ENCODE results near the gene ZNF608. TPM values are rescaled to one million over a fixed set of nuclear protein-coding genes. Genes with fewer than 3 reads are reported as not detected.

Gene ZNF608
- total and polyA plus RNA-seq, 9 of the 15 experiments (the other 6 are each of a cell fraction or from before 2014, with no cell fraction given), result 0.38 to 1.5 (median 1.00) TPM

- ChIA-PET POLR2A (no interaction called here), CTCF (ENCODE audit: low intra/inter-chr PET ratio) (no interaction called here)
- ATAC-seq (peak; percentile 41; the same call in 2 of the 3 replicates), FAIRE-seq (no peak), DNase-seq (ENCODE audit: extremely low read depth in 1 of 4, low spot score in 3 of 4) (peak in 1 of 4 experiments; percentile 27)
- no peak overlapping the region for H3K4me3 ChIP-seq
- BruUV-seq (replicated peaks), result no TSS peak
- TF ChIP-seq EGR1 (conservative IDR thresholded peaks at IDR 0.05) (peak; percentile 59), FOSL1 (tag; conservative IDR thresholded peaks at IDR 0.05) (peak; percentile 30; the same call in 1 of the 2 replicates), NFE2L1 (tag; IDR thresholded peaks at IDR 0.05; ENCODE audit: borderline replicate concordance, low read depth) (no peak)
- no peak overlapping the region for H3K4me2 ChIP-seq (ENCODE audit: insufficient read depth, low read length)
- no peak overlapping the region for H3K27ac ChIP-seq (ENCODE audit: extremely low read depth, low read depth, low read length)
- intact Hi-C loops (cut with micrococcal nuclease), result no loop called here
- in situ Hi-C loops (cut with MboI), result no loop called here
- H4K20me1 ChIP-seq (replicated peaks; ENCODE audit: control insufficient read depth, insufficient read depth, low read length), result no peaks in the 10 kb centered on the region
- H3K27me3 ChIP-seq (ENCODE audit: control insufficient read depth in 2 of 2, insufficient read depth in 2 of 2, low read length in 2 of 2), result peaks cover 37 to 44% of the 10 kb centered on the region in 2 experiments; a peak in 4 of 5 replicates
- no peaks in the 10 kb centered on the region for H3K9me1 ChIP-seq (ENCODE audit: control insufficient read depth, insufficient read depth, low read length)
- under 1% methylated on average over 8 of the region's 8 CpGs for WGBS (ENCODE audit: insufficient coverage, low coverage, missing lambda C conversion rate)
- no peak overlapping the region for H2AFZ ChIP-seq (ENCODE audit: low read depth, low read length)
- H3K4me1 ChIP-seq (replicated peaks in 1 of 2; ENCODE audit: control insufficient read depth in 2 of 2, insufficient read depth in 2 of 2, low read length in 2 of 2), result peaks cover 0 to 6% of the 10 kb centered on the region in 2 experiments; a peak in 3 of 5 replicates
- H3K9ac ChIP-seq (ENCODE audit: insufficient read depth in 1 of 2, low read depth in 2 of 2, low read length in 2 of 2), result no peak overlapping the region
- H3K79me2 ChIP-seq (ENCODE audit: control insufficient read depth, insufficient read depth, low read length), result no peaks in the 10 kb centered on the region
- no peaks in the 10 kb centered on the region for H3K36me3 ChIP-seq (ENCODE audit: control insufficient read depth, insufficient read depth, low read length)
- H3K9me3 ChIP-seq (replicated peaks; ENCODE audit: control insufficient read depth, insufficient read depth, low read depth, low read length), result no peaks in the 10 kb centered on the region
Measured at GRCh38 chr5:124742983-124743601, 3.3 kb downstream of the ZNF608 start.

DNA sequence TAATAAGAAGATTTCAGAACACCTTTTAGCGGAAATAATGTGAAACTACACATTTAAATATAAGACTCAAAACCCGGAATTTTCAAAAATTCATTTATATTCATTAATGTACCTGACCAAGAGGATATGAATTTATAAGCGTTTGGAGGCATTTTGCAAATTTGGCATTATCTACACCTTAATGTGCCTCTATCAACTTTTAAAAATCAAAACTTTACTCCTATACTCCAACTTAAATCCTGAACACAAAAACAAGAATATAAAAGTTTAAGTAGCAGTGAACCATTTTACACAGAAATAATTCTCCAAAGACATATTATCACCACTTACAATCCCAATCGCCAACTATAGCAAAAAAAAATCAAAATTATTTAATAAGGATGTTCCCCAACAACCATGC lies 3.9 kb downstream of the ZNF608 start:
- intact Hi-C loops (cut with micrococcal nuclease) (no loop called here), in situ Hi-C loops (cut with MboI) (no loop called here)
- H3K4me2 ChIP-seq (ENCODE audit: insufficient read depth, low read length), result no peak overlapping the region
- DNase-seq (ENCODE audit: extremely low read depth in 1 of 4, low spot score in 3 of 4) (no peak), FAIRE-seq (no peak), ATAC-seq (no peak)
- no peaks in the 10 kb centered on the region for H4K20me1 ChIP-seq (replicated peaks; ENCODE audit: control insufficient read depth, insufficient read depth, low read length)
- peaks cover 0 to 6% of the 10 kb centered on the region in 2 experiments; a peak in 3 of 5 replicates for H3K4me1 ChIP-seq (replicated peaks in 1 of 2; ENCODE audit: control insufficient read depth in 2 of 2, insufficient read depth in 2 of 2, low read length in 2 of 2)
- POLR2A ChIA-PET, result no interaction called here
- no peak overlapping the region for H2AFZ ChIP-seq (ENCODE audit: low read depth, low read length)
- H3K27me3 ChIP-seq (ENCODE audit: control insufficient read depth in 2 of 2, insufficient read depth in 2 of 2, low read length in 2 of 2), result peaks cover 34 to 47% of the 10 kb centered on the region in 2 experiments; a peak in 4 of 5 replicates
- no peaks in the 10 kb centered on the region for H3K9me3 ChIP-seq (replicated peaks; ENCODE audit: control insufficient read depth, insufficient read depth, low read depth, low read length)
- 3% methylated on average over 4 of the region's 4 CpGs for WGBS (ENCODE audit: insufficient coverage, low coverage, missing lambda C conversion rate)
- H3K9me1 ChIP-seq (ENCODE audit: control insufficient read depth, insufficient read depth, low read length), result no peaks in the 10 kb centered on the region
- H3K36me3 ChIP-seq (ENCODE audit: control insufficient read depth, insufficient read depth, low read length), result no peaks in the 10 kb centered on the region
- no peak overlapping the region for H3K9ac ChIP-seq (ENCODE audit: insufficient read depth in 1 of 2, low read depth in 2 of 2, low read length in 2 of 2)
- no peak overlapping the region for H3K27ac ChIP-seq (ENCODE audit: extremely low read depth, low read depth, low read length)
- CTCF ChIA-PET (ENCODE audit: low intra/inter-chr PET ratio), result no interaction called here
- no TSS peak for BruUV-seq (replicated peaks)
- H3K4me3 ChIP-seq, result no peak overlapping the region
- H3K79me2 ChIP-seq (ENCODE audit: control insufficient read depth, insufficient read depth, low read length), result no peaks in the 10 kb centered on the region
- TF ChIP-seq TCF7L2 (IDR thresholded peaks at IDR 0.05; ENCODE audit: low read depth, low read length) (no peak), ZNF197 (CRISPR knock-in tag; IDR thresholded peaks at IDR 0.05; ENCODE audit: low read depth) (no peak), BHLHE40 (IDR thresholded peaks at IDR 0.05; ENCODE audit: low read length) (no peak), ARID3A (IDR thresholded peaks at IDR 0.05; ENCODE audit: borderline replicate concordance, low read depth, low read length) (no peak), CGGBP1 (CRISPR knock-in tag; IDR thresholded peaks at IDR 0.05) (no peak), SMAD2 (IDR thresholded peaks at IDR 0.05; ENCODE audit: low read depth, low read length) (no peak)
- TF ChIP-seq, protein P1, sequence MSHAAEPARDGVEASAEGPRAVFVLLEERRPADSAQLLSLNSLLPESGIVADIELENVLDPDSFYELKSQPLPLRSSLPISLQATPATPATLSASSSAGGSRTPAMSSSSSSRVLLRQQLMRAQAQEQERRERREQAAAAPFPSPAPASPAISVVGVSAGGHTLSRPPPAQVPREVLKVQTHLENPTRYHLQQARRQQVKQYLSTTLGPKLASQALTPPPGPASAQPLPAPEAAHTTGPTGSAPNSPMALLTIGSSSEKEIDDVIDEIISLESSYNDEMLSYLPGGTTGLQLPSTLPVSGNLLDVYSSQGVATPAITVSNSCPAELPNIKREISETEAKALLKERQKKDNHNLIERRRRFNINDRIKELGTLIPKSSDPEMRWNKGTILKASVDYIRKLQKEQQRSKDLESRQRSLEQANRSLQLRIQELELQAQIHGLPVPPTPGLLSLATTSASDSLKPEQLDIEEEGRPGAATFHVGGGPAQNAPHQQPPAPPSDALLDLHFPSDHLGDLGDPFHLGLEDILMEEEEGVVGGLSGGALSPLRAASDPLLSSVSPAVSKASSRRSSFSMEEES (CRISPR knock-in tag; IDR thresholded peaks at IDR 0.05), result no peak
